GM12874 (cell line): Measurements from ENCODE around the gene SYNE1.

Source experiments
- CTCF ChIP-seq: IDR thresholded peaks from 2 replicates; pipeline ENCODE4 v1.5.1; 2011; ENCODE audit warnings: low read depth, mild to moderate bottlenecking, control low read depth, low read length, moderate library complexity; ENCODE audit not compliant: insufficient read depth

The SYNE1 gene

GRCh38 chr6:152244998-152245630 is 392.0 kb downstream of the SYNE1 start:
- TF ChIP-seq CTCF, result no peak

GRCh38 chr6:152241013-152241766 is 396.0 kb downstream of the SYNE1 start:
- no peak for TF ChIP-seq CTCF

- no peak for TF ChIP-seq CTCF
These were observed 396.7 kb downstream of the SYNE1 start for GRCh38 chr6:152240436-152240835.

- no peak for TF ChIP-seq CTCF
These were observed 400.6 kb downstream of the SYNE1 start for GRCh38 chr6:152236370-152237097.

- TF ChIP-seq CTCF, result no peak
These were observed 403.4 kb downstream of the SYNE1 start for GRCh38 chr6:152233547-152234320.

GRCh38 chr6:152232501-152233151 is 404.5 kb downstream of the SYNE1 start:
- no peak for TF ChIP-seq CTCF
